Measurements from ENCODE around the gene PPP1R18. TPM values are rescaled to one million over a fixed set of nuclear protein-coding genes. Genes with fewer than 3 reads are reported as not detected.
A peak's percentile ranks its signal among the peaks of the same experiment; 100 is the strongest.

PPP1R18 gene
- total RNA-seq, 1 donor from 2014 or later: 156 TPM

GRCh38 chr6:30654798-30655742 is 31.4 kb downstream of the PPP1R18 start:
- Histone ChIP-seq H3K4me1 (ENCODE audit: insufficient read depth, low read length) (peaks cover 14% of the 10 kb centered on the region), H3K79me2 (ENCODE audit: insufficient read depth, low read length) (no peaks in the 10 kb centered on the region), H3K4me2 (ENCODE audit: low read length) (no peak overlapping the region), H4K20me1 (ENCODE audit: insufficient read depth, low read length) (peaks cover 5% of the 10 kb centered on the region), H3K4me3 (ENCODE audit: insufficient read depth, low read depth, low read length) (no peak overlapping the region), H3K27me3 (ENCODE audit: insufficient read depth, low read length) (no peaks in the 10 kb centered on the region), H2AFZ (ENCODE audit: low read depth, low read length) (no peak overlapping the region), H3K27ac (ENCODE audit: low read depth, low read length) (peak overlapping the region; percentile 40), H3K9ac (ENCODE audit: low read length) (no peak overlapping the region), H3K36me3 (ENCODE audit: insufficient read depth, low read length) (peaks cover 50% of the 10 kb centered on the region), H3K9me3 (ENCODE audit: insufficient read depth, low read depth, low read length) (no peaks in the 10 kb centered on the region)
- no peak for TF ChIP-seq EZH2 (IDR thresholded peaks at IDR 0.05; ENCODE audit: insufficient read depth, low read length)
- Mint-ChIP-seq H3K36me3 (ENCODE audit: low read depth, unreplicated experiment) (peaks cover 36% of the 10 kb centered on the region), H3K27ac (ENCODE audit: unreplicated experiment) (peak overlapping the region; percentile 68), H3K4me3 (ENCODE audit: unreplicated experiment) (peak overlapping the region; percentile 64), H3K4me1 (ENCODE audit: low read depth, unreplicated experiment) (peaks cover 33% of the 10 kb centered on the region), H3K9me3 (ENCODE audit: unreplicated experiment) (no peaks in the 10 kb centered on the region), H3K27me3 (ENCODE audit: low read depth, unreplicated experiment) (no peaks in the 10 kb centered on the region)
- FAIRE-seq: no peak
- DNase-seq (ENCODE audit: low read depth): no peak

- Histone ChIP-seq H3K9me3 (ENCODE audit: insufficient read depth, low read depth, low read length) (no peaks in the 10 kb centered on the region), H3K4me1 (ENCODE audit: insufficient read depth, low read length) (peaks cover 6% of the 10 kb centered on the region), H4K20me1 (ENCODE audit: insufficient read depth, low read length) (peaks cover 3% of the 10 kb centered on the region), H3K4me2 (ENCODE audit: low read length) (no peak overlapping the region), H3K9ac (ENCODE audit: low read length) (no peak overlapping the region), H2AFZ (ENCODE audit: low read depth, low read length) (no peak overlapping the region), H3K27ac (ENCODE audit: low read depth, low read length) (no peak overlapping the region), H3K79me2 (ENCODE audit: insufficient read depth, low read length) (peaks cover 13% of the 10 kb centered on the region), H3K27me3 (ENCODE audit: insufficient read depth, low read length) (no peaks in the 10 kb centered on the region), H3K36me3 (ENCODE audit: insufficient read depth, low read length) (peaks cover 37% of the 10 kb centered on the region), H3K4me3 (ENCODE audit: insufficient read depth, low read depth, low read length) (no peak overlapping the region)
- no peak for TF ChIP-seq EZH2 (IDR thresholded peaks at IDR 0.05; ENCODE audit: insufficient read depth, low read length)
- no peak for TF ChIP-seq CTCF (IDR thresholded peaks at IDR 0.05; ENCODE audit: insufficient read depth, low read depth, low read length)
- Mint-ChIP-seq H3K27me3 (ENCODE audit: low read depth, unreplicated experiment) (no peaks in the 10 kb centered on the region), H3K27ac (ENCODE audit: unreplicated experiment) (no peak overlapping the region), H3K9me3 (ENCODE audit: unreplicated experiment) (no peaks in the 10 kb centered on the region), H3K4me1 (ENCODE audit: low read depth, unreplicated experiment) (peaks cover 21% of the 10 kb centered on the region), H3K36me3 (ENCODE audit: low read depth, unreplicated experiment) (peaks cover 26% of the 10 kb centered on the region), H3K4me3 (ENCODE audit: unreplicated experiment) (peak overlapping the region; percentile 64)
- no peak for FAIRE-seq
- DNase-seq (ENCODE audit: low read depth): no peak
These were observed 35.3 kb downstream of the PPP1R18 start for GRCh38 chr6:30651143-30651542.

GRCh38 chr6:30647242-30648116 is 39.0 kb downstream of the PPP1R18 start:
- H3K4me1 ChIP-seq (ENCODE audit: insufficient read depth, low read length): peaks cover 6% of the 10 kb centered on the region
- peak overlapping the region; percentile 80 for H3K27ac Mint-ChIP-seq (ENCODE audit: unreplicated experiment)
- no peak for TF ChIP-seq EZH2 (IDR thresholded peaks at IDR 0.05; ENCODE audit: insufficient read depth, low read length)
- no peak for TF ChIP-seq CTCF (IDR thresholded peaks at IDR 0.05; ENCODE audit: insufficient read depth, low read depth, low read length)
- peak overlapping the region; percentile 91 for H2AFZ ChIP-seq (ENCODE audit: low read depth, low read length)
- no peak for FAIRE-seq
- H3K4me3 ChIP-seq (ENCODE audit: insufficient read depth, low read depth, low read length): peak overlapping the region; percentile 87
- peaks cover 15% of the 10 kb centered on the region for H3K79me2 ChIP-seq (ENCODE audit: insufficient read depth, low read length)
- no peaks in the 10 kb centered on the region for H3K27me3 ChIP-seq (ENCODE audit: insufficient read depth, low read length)
- H3K4me1 Mint-ChIP-seq (ENCODE audit: low read depth, unreplicated experiment): peaks cover 8% of the 10 kb centered on the region
- H3K4me2 ChIP-seq (ENCODE audit: low read length): peak overlapping the region; percentile 84
- peak overlapping the region; percentile 88 for H3K9ac ChIP-seq (ENCODE audit: low read length)
- H3K9me3 ChIP-seq (ENCODE audit: insufficient read depth, low read depth, low read length): no peaks in the 10 kb centered on the region
- no peaks in the 10 kb centered on the region for H3K27me3 Mint-ChIP-seq (ENCODE audit: low read depth, unreplicated experiment)
- H3K36me3 Mint-ChIP-seq (ENCODE audit: low read depth, unreplicated experiment): peaks cover 34% of the 10 kb centered on the region
- peaks cover 3% of the 10 kb centered on the region for H4K20me1 ChIP-seq (ENCODE audit: insufficient read depth, low read length)
- H3K9me3 Mint-ChIP-seq (ENCODE audit: unreplicated experiment): no peaks in the 10 kb centered on the region
- peaks cover 18% of the 10 kb centered on the region for H3K36me3 ChIP-seq (ENCODE audit: insufficient read depth, low read length)
- H3K4me3 Mint-ChIP-seq (ENCODE audit: unreplicated experiment): peak overlapping the region; percentile 88
- H3K27ac ChIP-seq (ENCODE audit: low read depth, low read length): peak overlapping the region; percentile 70
- DNase-seq (ENCODE audit: low read depth): no peak

Measured in astrocyte (in vitro differentiated cells and primary cell).